DND-41 (cell line): ENCODE measurements around the gene BPIFB6.

ENCODE experiments used
- ATAC-seq: fragments of 200-7000 bp; cut with Tn5 transposase; 3 replicates; pipeline ENCODE4 v1.9.1; 2021; ENCODE audit warnings: low read depth; ENCODE audit not compliant: insufficient read depth
- DNase-seq: peaks from one replicate; pipeline ENCODE4 v3.0.0-alpha.2; 2020
- H2AFZ ChIP-seq: 2 replicates; pipeline ENCODE4 v1.6.0; 2012; ENCODE audit warnings: low read depth, low read length
- H3K27ac ChIP-seq: 2 replicates; pipeline ENCODE4 v1.5.1; 2012; ENCODE audit warnings: low read length, inconsistent platforms
- H3K27me3 ChIP-seq: fragments of 200-600 bp; sonication (generic); 2 replicates; pipeline ENCODE4 v1.6.0; 2012; ENCODE audit warnings: low read length, mild to moderate bottlenecking, inconsistent platforms; ENCODE audit not compliant: insufficient read depth, poor library complexity
- H3K36me3 ChIP-seq: 2 replicates; pipeline ENCODE4 v1.5.1; 2012; ENCODE audit warnings: low read length, inconsistent platforms; ENCODE audit not compliant: insufficient read depth
- H3K4me1 ChIP-seq: 2 replicates; pipeline ENCODE4 v1.5.1; 2012; ENCODE audit warnings: mild to moderate bottlenecking, low read length; ENCODE audit not compliant: insufficient read depth
- H3K4me2 ChIP-seq: 2 replicates; pipeline ENCODE4 v1.6.0; 2012; ENCODE audit warnings: mild to moderate bottlenecking, moderate library complexity, low read length, inconsistent platforms; ENCODE audit not compliant: insufficient read depth
- H3K4me3 ChIP-seq, 2 experiments: fragments of 200-600 bp in 1 of 2; shearing (Covaris generic) in 1 of 2; 2 replicates each; pipeline ENCODE4 v1.5.1; 2012 to 2016; ENCODE audit warnings: inconsistent platforms in 2 of 2, low read length in 2 of 2, mild to moderate bottlenecking in 2 of 2, low read depth in 1 of 2, moderate library complexity in 1 of 2
- H3K79me2 ChIP-seq: 2 replicates; pipeline ENCODE4 v1.6.0; 2012; ENCODE audit warnings: low read length, inconsistent platforms; ENCODE audit not compliant: insufficient read depth
- H3K9ac ChIP-seq: 2 replicates; pipeline ENCODE4 v1.6.0; 2012; ENCODE audit warnings: low read depth, mild to moderate bottlenecking, inconsistent platforms, low read length, moderate library complexity
- H3K9me3 ChIP-seq: 2 replicates; pipeline ENCODE4 v1.5.1; 2012; ENCODE audit warnings: low read length, moderate library complexity, mild to moderate bottlenecking, inconsistent platforms; ENCODE audit not compliant: insufficient read depth, severe bottlenecking
- H4K20me1 ChIP-seq: 2 replicates; pipeline ENCODE4 v1.6.0; 2012; ENCODE audit warnings: low read length; ENCODE audit not compliant: insufficient read depth
- CTCF ChIP-seq: IDR thresholded peaks from 2 replicates; pipeline ENCODE4 v1.5.1; 2012; ENCODE audit warnings: borderline replicate concordance, low read length, moderate library complexity, mild to moderate bottlenecking; ENCODE audit not compliant: poor library complexity, severe bottlenecking; ENCODE audit errors: extremely low read depth
- EZH2 ChIP-seq: IDR thresholded peaks from 3 replicates; pipeline ENCODE4 v1.6.1; 2012; ENCODE audit warnings: borderline replicate concordance, low read depth, mild to moderate bottlenecking, moderate library complexity, low read length, inconsistent platforms; ENCODE audit not compliant: severe bottlenecking

The BPIFB6 gene

GRCh38 chr20:33023439-33024242 lies 7.8 kb upstream of the BPIFB6 start:
- Histone ChIP-seq H3K9ac (no peak overlapping the region), H3K27me3 (no peaks in the 10 kb centered on the region), H3K36me3 (no peaks in the 10 kb centered on the region), H3K79me2 (no peaks in the 10 kb centered on the region), H3K27ac (no peak overlapping the region), H4K20me1 (no peaks in the 10 kb centered on the region), H3K4me1 (no peaks in the 10 kb centered on the region), H2AFZ (no peak overlapping the region), H3K4me3 (no peak overlapping the region), H3K9me3 (no peaks in the 10 kb centered on the region), H3K4me2 (no peak overlapping the region)
- TF ChIP-seq EZH2, result no peak
- no peak for TF ChIP-seq CTCF
- DNase-seq (no peak), ATAC-seq (no peak)

- Histone ChIP-seq H3K9ac (no peak overlapping the region), H4K20me1 (no peaks in the 10 kb centered on the region), H3K79me2 (no peaks in the 10 kb centered on the region), H3K36me3 (no peaks in the 10 kb centered on the region), H2AFZ (no peak overlapping the region), H3K4me1 (no peaks in the 10 kb centered on the region), H3K27me3 (no peaks in the 10 kb centered on the region), H3K27ac (no peak overlapping the region), H3K9me3 (no peaks in the 10 kb centered on the region), H3K4me2 (no peak overlapping the region), H3K4me3 (no peak overlapping the region)
- no peak for TF ChIP-seq EZH2
- no peak for TF ChIP-seq CTCF
- DNase-seq (no peak), ATAC-seq (no peak)
Measured at GRCh38 chr20:33024243-33024560, 7.2 kb upstream of the BPIFB6 start.

GRCh38 chr20:33024609-33025317 lies 6.7 kb upstream of the BPIFB6 start:
- Histone ChIP-seq H3K27me3 (no peaks in the 10 kb centered on the region), H3K4me1 (no peaks in the 10 kb centered on the region), H2AFZ (no peak overlapping the region), H3K79me2 (no peaks in the 10 kb centered on the region), H3K4me3 (no peak overlapping the region), H3K9me3 (no peaks in the 10 kb centered on the region), H4K20me1 (no peaks in the 10 kb centered on the region), H3K9ac (no peak overlapping the region), H3K36me3 (no peaks in the 10 kb centered on the region), H3K27ac (no peak overlapping the region), H3K4me2 (no peak overlapping the region)
- TF ChIP-seq CTCF, result no peak
- TF ChIP-seq EZH2, result no peak
- no peak for ATAC-seq
- no peak for DNase-seq
